ENCODE measurements around the gene TRABD. TPM values are rescaled to one million over a fixed set of nuclear protein-coding genes. Genes with fewer than 3 reads are reported as not detected.

Gene TRABD
- total and polyA plus RNA-seq, 3 donors from 2014 or later, result 23.7 to 45.3 (median 38.7) TPM

DNA sequence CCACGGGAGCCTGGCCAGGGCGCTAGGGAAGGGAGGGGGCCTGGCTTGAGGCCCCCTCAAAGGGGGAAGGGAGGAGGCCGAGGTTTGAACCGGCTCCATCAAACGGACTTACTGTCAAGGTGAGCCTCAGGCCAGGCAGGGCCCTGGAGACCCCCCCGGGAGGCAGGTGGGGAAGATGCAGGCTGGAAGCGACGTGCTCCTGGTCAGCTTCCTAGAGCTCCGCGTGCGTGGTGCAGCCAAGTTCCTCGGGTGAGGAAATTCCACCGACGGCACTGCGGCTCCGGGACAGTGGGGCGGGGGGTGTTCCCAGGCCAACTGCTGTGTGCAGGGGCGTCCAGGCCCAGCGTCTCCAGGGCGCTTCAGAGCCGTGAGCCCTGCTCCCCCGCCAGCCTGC, 7.2 kb upstream of the TRABD start:
- no peaks in the 10 kb centered on the region for H3K27me3 ChIP-seq
- no peak for TF ChIP-seq POLR2A (IDR thresholded peaks at IDR 0.05)
- TF ChIP-seq, protein P1, sequence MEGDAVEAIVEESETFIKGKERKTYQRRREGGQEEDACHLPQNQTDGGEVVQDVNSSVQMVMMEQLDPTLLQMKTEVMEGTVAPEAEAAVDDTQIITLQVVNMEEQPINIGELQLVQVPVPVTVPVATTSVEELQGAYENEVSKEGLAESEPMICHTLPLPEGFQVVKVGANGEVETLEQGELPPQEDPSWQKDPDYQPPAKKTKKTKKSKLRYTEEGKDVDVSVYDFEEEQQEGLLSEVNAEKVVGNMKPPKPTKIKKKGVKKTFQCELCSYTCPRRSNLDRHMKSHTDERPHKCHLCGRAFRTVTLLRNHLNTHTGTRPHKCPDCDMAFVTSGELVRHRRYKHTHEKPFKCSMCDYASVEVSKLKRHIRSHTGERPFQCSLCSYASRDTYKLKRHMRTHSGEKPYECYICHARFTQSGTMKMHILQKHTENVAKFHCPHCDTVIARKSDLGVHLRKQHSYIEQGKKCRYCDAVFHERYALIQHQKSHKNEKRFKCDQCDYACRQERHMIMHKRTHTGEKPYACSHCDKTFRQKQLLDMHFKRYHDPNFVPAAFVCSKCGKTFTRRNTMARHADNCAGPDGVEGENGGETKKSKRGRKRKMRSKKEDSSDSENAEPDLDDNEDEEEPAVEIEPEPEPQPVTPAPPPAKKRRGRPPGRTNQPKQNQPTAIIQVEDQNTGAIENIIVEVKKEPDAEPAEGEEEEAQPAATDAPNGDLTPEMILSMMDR (IDR thresholded peaks at IDR 0.05), result no peak
- DNase-seq, result no peak

DNA sequence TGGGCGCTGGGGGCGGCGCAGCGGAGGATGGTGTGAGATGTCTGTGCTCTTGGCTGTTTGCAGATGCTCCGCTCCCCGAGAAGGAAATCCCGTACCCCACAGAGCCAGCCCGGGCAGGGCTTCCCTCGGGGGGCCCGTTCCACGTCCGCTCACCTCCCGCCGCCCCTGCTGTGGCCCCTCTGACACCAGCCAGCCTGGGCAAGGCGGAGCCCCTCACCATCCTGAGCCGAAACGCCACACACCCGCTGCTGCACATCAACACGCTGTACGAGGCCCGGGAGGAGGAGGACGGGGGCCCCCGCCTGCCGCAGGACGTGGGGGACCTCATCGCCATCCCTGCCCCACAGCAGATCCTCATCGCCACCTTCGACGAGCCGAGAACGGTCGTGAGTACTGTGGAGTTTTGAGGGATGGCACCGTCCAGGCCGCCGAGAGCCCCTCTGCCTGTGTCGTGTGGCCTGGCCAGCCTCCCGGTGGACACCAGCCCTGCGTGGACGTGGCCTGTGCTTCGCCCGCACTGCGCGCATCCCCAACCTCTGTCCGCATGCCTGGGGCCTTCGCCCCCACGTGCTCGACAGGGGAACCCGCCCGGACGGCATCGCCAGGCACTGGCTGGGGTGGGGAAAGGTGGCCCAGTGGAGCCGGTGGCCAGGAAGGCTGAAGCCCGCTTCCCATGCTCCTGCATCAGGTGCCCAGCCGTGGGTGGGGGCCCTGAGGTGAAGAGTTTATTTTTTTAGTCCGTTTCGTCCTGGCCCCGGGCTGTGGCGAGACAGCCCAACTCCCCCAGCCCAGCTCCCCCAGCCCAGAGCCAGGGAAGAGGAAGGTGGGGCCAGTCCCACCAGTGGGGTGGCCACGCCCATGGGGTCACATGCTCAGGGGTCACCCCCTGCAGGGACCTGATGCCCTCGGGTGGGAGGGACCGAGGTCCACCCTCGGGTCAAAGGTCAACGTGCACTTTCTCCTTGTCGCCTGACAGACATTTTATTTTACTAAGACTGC, 6.5 kb upstream of the TRABD start:
- Histone ChIP-seq H3K9me3 (no peaks in the 10 kb centered on the region), H3K4me1 (peaks cover 4% of the 10 kb centered on the region), H3K4me3 (peak overlapping the region in 1 of 2 donors; percentile 38), H3K27me3 (no peaks in the 10 kb centered on the region), H3K36me3 (ENCODE audit: low read depth, missing control alignments) (no peaks in the 10 kb centered on the region), H3K27ac (no peak overlapping the region)
- no peak for DNase-seq
- TF ChIP-seq POLR2A (IDR thresholded peaks at IDR 0.05), result no peak
- TF ChIP-seq, protein P1 (IDR thresholded peaks at IDR 0.05), result no peak
- WGBS, 2 donors, result 56 to 64% methylated on average over 9 to 59 of the region's 64 CpGs
- intact Hi-C loops (cut with DNase I; ENCODE audit: low total_unique reads), result no loop called here

More for the DNA sequence above, 7.2 kb upstream of the TRABD start:
- WGBS, 2 donors, result 10 to 41% methylated on average over 2 to 22 of the region's 22 CpGs
- Histone ChIP-seq H3K4me3 (peak overlapping the region in 1 of 2 donors; percentile 38), H3K27ac (no peak overlapping the region), H3K4me1 (no peaks in the 10 kb centered on the region), H3K36me3 (ENCODE audit: low read depth, missing control alignments) (no peaks in the 10 kb centered on the region), H3K9me3 (no peaks in the 10 kb centered on the region)
- intact Hi-C loops (cut with DNase I; ENCODE audit: low total_unique reads), result no loop called here

DNA sequence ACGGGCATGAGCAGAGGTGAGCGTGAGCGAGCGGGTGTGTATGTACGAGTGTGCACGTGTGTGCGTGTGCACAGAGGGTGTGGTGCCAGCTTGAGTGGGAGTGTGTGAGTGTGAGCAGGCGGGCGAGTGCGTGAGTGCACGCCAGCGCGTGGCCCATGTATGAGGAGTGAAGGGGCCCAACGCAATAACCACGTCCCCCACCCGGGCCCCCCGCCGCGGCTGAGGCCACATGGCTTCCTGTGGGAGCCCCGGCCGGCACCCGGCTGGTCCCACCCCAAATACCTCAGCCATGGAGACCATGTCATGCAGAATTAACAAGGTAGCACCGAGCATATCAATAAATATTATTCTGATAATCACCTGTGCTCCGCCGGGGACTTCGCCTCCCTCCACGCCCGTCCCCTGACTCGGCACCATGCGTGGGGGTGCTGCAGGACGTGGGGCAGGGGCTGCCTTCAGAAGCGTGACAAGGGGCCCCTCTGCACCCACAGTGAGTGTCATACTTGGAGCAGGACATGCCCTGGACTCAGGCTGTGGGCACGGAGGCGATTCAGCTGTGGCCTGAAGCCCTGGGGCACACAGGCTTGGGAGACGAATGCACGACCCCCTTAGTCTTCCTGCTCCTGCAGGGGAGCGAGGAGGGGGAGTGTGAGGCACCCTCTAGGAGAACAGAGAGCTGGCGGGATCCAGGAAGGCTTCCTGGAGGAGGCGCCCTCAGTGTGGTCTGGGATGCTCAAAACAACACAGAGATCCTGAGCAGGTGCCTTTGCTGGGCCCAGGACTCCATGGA, 5.6 kb upstream of the TRABD start:
- DNase-seq, result no peak
- peaks cover 8% of the 10 kb centered on the region for H3K4me1 ChIP-seq
- intact Hi-C loops (cut with DNase I; ENCODE audit: low total_unique reads), result no loop called here
- H3K36me3 ChIP-seq (ENCODE audit: low read depth, missing control alignments), result no peaks in the 10 kb centered on the region
- H3K27me3 ChIP-seq, result no peaks in the 10 kb centered on the region
- no peak overlapping the region for H3K4me3 ChIP-seq
- no peak overlapping the region for H3K27ac ChIP-seq
- no peaks in the 10 kb centered on the region for H3K9me3 ChIP-seq
- TF ChIP-seq, protein P1 (IDR thresholded peaks at IDR 0.05), result no peak
- TF ChIP-seq POLR2A (IDR thresholded peaks at IDR 0.05), result no peak
- 85 to 86% methylated on average over 22 to 39 of the region's 39 CpGs for WGBS, 2 donors

DNA sequence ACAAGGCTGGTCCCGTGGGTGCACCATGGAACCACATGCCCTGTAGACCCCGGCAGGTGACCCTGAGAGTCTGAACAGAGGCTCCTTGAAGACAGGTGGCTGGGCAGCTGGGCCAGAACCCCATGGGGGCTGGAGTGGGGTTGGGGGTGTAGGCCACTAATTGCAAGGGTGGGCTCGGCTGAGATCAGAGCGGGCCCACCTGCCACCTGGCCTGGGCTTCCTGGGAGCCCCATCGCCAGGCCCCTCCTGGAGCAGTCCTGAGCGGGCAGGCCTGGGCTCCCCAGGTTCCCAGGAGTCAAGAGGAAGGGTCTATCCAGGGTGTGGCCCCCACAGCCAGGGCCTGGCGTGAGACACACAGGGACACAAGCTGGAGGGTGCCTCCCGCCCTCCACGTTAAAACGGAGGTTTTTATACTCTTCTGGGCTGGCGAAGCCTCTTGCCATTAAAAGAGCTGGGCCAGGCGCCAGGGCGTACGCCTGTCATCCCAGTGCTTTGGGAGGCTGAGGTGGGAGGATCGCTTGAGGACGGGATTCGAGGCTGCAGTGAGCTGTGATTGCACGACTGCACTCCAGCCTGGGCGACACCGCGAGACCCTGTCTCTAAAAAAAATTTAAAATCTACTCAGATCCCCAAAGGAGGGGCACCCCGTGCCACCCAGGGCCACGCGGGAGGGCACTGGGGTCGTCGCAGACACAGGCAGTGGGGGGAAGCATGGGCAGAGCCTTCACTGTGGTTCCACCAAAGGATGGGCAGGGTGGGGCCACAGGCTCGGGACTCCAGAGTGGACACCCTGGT, 4.8 kb upstream of the TRABD start:
- H3K27me3 ChIP-seq, result no peaks in the 10 kb centered on the region
- intact Hi-C loops (cut with DNase I; ENCODE audit: low total_unique reads), result no loop called here
- WGBS, 2 donors, result 92 to 93% methylated on average over 26 to 27 of the region's 27 CpGs
- H3K4me3 ChIP-seq, result no peak overlapping the region
- no peaks in the 10 kb centered on the region for H3K9me3 ChIP-seq
- TF ChIP-seq POLR2A (IDR thresholded peaks at IDR 0.05), result no peak
- TF ChIP-seq, protein P1 (IDR thresholded peaks at IDR 0.05), result no peak
- no peak for DNase-seq
- H3K4me1 ChIP-seq, result peaks cover 8% of the 10 kb centered on the region
- H3K27ac ChIP-seq, result no peak overlapping the region
- H3K36me3 ChIP-seq (ENCODE audit: low read depth, missing control alignments), result no peaks in the 10 kb centered on the region

All from testis (tissue), 3 donors.